ENCODE data around the gene KIRREL3.

KIRREL3 gene

DNA sequence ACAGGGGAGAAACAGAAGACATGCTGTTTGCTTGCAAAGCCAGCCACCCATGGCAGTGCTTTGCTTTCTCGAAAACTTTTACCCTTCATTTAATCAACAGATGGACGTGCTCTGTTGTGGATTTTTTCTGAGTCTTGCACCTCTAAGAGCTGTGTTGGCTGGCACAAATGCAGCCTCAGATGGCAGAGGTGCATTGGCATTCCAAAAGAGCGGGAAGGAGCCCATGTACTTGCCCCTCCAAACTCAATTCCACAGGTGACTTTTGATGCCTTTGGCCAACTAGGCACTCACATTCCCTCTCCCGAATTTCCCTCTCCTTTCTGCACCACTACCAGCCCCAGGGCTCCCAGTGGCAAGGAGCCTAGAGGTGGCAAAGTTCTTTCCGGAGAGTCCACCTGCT is 1.2 kb downstream of the KIRREL3 start:
- Histone ChIP-seq H3K9ac (no peak overlapping the region), H3K4me2 (no peak overlapping the region), H2AFZ (ENCODE audit: low read depth) (no peak overlapping the region), H3K4me1 (ENCODE audit: low read depth, poor library complexity, severe bottlenecking) (no peaks in the 10 kb centered on the region), H3K79me2 (ENCODE audit: insufficient read depth, low read depth) (no peaks in the 10 kb centered on the region), H3K4me3 (IDR thresholded peaks at IDR 0.05; ENCODE audit: insufficient read depth, low read depth, low read length) (no peak overlapping the region), H3K27ac (no peak overlapping the region), H3K27me3 (ENCODE audit: insufficient read depth, low read depth) (no peaks in the 10 kb centered on the region), H4K20me1 (ENCODE audit: insufficient read depth) (no peaks in the 10 kb centered on the region), H3K36me3 (ENCODE audit: insufficient read depth) (no peaks in the 10 kb centered on the region)
- TF ChIP-seq, protein P1, sequence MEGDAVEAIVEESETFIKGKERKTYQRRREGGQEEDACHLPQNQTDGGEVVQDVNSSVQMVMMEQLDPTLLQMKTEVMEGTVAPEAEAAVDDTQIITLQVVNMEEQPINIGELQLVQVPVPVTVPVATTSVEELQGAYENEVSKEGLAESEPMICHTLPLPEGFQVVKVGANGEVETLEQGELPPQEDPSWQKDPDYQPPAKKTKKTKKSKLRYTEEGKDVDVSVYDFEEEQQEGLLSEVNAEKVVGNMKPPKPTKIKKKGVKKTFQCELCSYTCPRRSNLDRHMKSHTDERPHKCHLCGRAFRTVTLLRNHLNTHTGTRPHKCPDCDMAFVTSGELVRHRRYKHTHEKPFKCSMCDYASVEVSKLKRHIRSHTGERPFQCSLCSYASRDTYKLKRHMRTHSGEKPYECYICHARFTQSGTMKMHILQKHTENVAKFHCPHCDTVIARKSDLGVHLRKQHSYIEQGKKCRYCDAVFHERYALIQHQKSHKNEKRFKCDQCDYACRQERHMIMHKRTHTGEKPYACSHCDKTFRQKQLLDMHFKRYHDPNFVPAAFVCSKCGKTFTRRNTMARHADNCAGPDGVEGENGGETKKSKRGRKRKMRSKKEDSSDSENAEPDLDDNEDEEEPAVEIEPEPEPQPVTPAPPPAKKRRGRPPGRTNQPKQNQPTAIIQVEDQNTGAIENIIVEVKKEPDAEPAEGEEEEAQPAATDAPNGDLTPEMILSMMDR (conservative IDR thresholded peaks at IDR 0.05; ENCODE audit: low read depth, low read length): no peak

DNA sequence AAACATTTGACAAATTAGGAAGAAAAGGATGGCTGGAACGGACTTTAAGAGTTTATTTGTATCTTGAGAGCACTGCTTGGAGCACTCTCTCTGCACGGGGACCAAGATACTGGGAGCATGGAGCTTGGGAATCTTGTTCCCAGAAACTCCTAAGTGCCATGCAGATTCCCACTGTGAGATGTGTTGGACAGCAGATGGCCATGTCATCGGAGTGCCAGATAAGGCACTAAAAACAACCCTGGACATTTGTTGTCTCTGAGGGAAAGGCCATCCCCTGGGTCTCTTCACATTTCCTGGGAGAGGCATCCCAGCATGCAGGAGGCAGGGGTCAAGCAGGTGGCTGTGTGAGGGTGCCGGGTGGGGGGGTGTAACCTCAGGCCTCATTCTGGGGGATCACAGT is 2.9 kb downstream of the KIRREL3 start:
- H3K4me1 ChIP-seq (ENCODE audit: low read depth, poor library complexity, severe bottlenecking): no peaks in the 10 kb centered on the region
- H4K20me1 ChIP-seq (ENCODE audit: insufficient read depth): no peaks in the 10 kb centered on the region
- H3K4me2 ChIP-seq: no peak overlapping the region
- H3K36me3 ChIP-seq (ENCODE audit: insufficient read depth): no peaks in the 10 kb centered on the region
- TF ChIP-seq, protein P1 (conservative IDR thresholded peaks at IDR 0.05; ENCODE audit: low read depth, low read length): no peak
- H3K27me3 ChIP-seq (ENCODE audit: insufficient read depth, low read depth): no peaks in the 10 kb centered on the region
- no peaks in the 10 kb centered on the region for H3K79me2 ChIP-seq (ENCODE audit: insufficient read depth, low read depth)
- H3K4me3 ChIP-seq (IDR thresholded peaks at IDR 0.05; ENCODE audit: insufficient read depth, low read depth, low read length): no peak overlapping the region
- H3K9ac ChIP-seq: no peak overlapping the region
- H3K27ac ChIP-seq: no peak overlapping the region
- H2AFZ ChIP-seq (ENCODE audit: low read depth): no peak overlapping the region

DNA sequence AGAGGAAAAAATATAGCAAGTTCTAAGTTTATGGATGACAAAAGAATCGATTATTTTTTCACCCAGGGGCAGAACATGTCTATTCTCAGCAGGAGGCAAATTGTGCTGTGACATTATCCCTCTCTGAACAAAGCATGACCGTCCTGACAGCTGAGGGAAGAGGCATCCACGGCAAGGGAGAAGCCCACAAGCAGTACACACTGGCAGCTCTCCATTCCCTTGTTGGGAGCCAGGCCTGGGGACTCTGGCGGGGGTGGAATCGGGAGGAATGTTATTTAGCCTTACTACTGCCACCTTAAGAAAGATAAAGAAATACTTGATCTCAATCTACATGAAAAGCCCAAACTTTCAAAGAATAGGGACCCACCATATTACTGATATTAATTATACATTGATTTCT is 3.4 kb downstream of the KIRREL3 start:
- H4K20me1 ChIP-seq (ENCODE audit: insufficient read depth): no peaks in the 10 kb centered on the region
- H3K9ac ChIP-seq: no peak overlapping the region
- H3K4me2 ChIP-seq: no peak overlapping the region
- no peak overlapping the region for H2AFZ ChIP-seq (ENCODE audit: low read depth)
- no peak overlapping the region for H3K4me3 ChIP-seq (IDR thresholded peaks at IDR 0.05; ENCODE audit: insufficient read depth, low read depth, low read length)
- H3K27me3 ChIP-seq (ENCODE audit: insufficient read depth, low read depth): no peaks in the 10 kb centered on the region
- TF ChIP-seq, protein P1 (conservative IDR thresholded peaks at IDR 0.05; ENCODE audit: low read depth, low read length): no peak
- no peak overlapping the region for H3K27ac ChIP-seq
- no peaks in the 10 kb centered on the region for H3K4me1 ChIP-seq (ENCODE audit: low read depth, poor library complexity, severe bottlenecking)
- no peaks in the 10 kb centered on the region for H3K79me2 ChIP-seq (ENCODE audit: insufficient read depth, low read depth)
- H3K36me3 ChIP-seq (ENCODE audit: insufficient read depth): no peaks in the 10 kb centered on the region

DNA sequence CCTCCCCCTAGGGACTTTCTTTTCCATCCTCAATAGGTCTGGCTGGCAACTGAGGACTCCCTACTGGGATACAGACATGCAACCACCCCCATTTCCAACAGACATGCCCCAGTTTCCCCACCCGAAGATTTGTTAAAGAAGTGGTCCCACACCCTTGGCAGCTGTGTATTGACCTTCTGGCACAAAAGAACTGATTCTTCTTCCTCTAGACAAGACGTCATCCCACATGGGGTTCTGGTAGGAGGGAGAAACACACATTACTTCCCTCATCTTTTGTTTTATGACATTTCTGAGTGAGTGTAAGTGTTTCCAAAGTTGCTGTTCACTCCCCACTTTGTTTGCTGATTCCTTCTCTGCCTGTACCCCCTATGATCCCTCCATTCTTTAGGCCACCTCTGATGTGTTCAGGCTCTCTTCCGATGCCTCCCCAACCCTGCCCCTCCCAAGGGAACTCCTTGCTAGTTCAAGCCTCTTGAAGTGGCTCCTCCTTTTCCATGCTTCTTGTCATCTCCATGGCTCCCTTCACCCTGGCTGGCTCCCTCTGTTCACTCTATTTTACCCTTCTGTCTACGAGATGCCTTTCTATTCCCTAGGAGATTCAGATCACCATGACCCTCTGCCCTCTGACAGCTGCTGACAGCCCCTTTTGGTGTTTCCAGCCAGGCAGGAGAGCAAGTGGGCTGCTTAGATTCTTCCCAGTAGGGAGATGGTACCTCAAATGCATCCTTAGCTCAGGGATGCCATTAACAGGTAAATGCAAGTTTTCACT is 4.3 kb downstream of the KIRREL3 start:
- H3K9ac ChIP-seq: no peak overlapping the region
- no peaks in the 10 kb centered on the region for H4K20me1 ChIP-seq (ENCODE audit: insufficient read depth)
- TF ChIP-seq, protein P1 (conservative IDR thresholded peaks at IDR 0.05; ENCODE audit: low read depth, low read length): no peak
- no peaks in the 10 kb centered on the region for H3K79me2 ChIP-seq (ENCODE audit: insufficient read depth, low read depth)
- H3K27me3 ChIP-seq (ENCODE audit: insufficient read depth, low read depth): no peaks in the 10 kb centered on the region
- no peak overlapping the region for H3K4me2 ChIP-seq
- H3K27ac ChIP-seq: no peak overlapping the region
- H3K4me1 ChIP-seq (ENCODE audit: low read depth, poor library complexity, severe bottlenecking): no peaks in the 10 kb centered on the region
- H3K4me3 ChIP-seq (IDR thresholded peaks at IDR 0.05; ENCODE audit: insufficient read depth, low read depth, low read length): no peak overlapping the region
- no peak overlapping the region for H2AFZ ChIP-seq (ENCODE audit: low read depth)
- H3K36me3 ChIP-seq (ENCODE audit: insufficient read depth): no peaks in the 10 kb centered on the region
